Measurements from ENCODE around the gene FCN3. TPM values are rescaled to one million over a fixed set of nuclear protein-coding genes. Genes with fewer than 3 reads are reported as not detected.
A peak's percentile ranks its signal among the peaks of the same experiment; 100 is the strongest.
"Not testable (repeated sequence)": the region's sequence is repeated elsewhere in the genome, so short reads cannot be mapped to it uniquely, and the experiment has no call there.

The FCN3 gene
- total RNA-seq, 1 experiment from 2014 or later, result not detected

DNA sequence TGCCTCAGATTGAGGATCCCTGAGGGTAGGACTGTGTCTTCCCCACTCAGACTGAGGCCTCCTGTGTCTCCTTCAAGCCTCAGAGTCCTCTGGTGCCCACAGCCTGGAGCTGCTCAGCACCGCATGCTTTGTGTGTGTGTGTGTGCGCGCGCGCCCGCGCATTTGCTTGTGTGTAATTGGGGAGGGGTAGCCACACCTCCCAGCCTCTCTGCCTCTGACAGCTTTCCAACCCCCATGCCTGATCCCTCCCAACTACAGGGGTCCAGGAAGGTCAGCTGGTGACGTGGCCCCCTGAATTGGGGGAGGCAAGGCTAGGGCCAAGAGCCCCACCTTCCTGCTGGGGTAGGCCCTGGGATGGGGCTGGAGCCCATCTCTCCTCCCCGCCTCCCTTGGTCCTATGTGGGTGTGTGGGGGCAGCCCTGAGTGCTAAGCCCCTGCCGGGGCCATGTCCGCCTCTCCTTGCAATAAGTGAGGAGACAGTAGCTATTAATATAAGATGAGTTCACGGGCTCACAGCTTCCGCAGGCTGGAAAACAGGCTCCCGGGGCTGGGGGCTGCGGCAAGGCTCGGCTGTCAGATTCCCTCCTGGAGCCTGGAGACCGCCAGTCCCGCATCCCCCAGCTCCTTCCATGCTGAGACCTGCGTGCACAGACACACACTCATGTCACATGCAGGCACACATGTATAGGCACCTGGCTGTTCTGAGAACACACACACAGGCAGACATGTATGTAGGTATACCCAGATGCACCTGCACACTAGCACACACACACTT lies 24.8 kb upstream of the FCN3 start:
- DNase-seq (ENCODE audit: low spot score), result no peak

DNA sequence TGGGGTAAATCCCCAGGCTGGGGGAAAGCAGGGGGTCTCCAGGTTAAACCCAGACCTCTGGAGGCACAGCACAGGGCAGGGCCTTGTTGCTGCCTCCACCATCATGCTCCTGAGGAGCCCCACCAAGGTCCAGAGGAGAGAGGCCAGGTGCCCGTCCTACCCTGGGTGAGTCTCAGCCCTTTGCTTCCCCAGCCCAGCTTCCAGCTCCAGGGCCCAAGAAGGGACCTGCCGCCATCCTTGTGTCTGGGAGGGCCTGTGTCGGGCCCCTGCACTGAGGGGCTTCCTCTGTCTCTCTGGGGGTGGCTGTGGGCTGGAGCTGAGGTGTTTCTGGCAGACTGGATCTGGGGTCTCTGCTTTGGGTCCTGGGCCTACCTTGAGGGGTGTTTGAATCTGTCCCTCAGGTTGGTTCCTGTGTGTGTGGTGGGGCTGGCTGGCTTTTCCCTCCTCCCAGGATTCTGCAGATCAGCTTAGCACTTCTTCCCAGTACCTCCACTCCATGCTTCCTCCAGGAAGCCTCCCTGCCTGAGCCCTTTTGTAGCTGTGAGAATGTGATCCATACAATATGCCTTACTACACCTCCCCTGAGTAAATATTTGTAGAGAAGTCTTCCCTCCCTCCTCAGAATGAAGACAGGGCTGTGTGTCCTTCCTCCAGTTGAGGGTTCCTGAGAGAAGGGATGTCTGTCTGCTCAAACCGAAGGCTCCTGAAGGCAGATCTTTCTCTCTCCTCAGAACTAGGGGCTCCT lies 24.0 kb upstream of the FCN3 start:
- DNase-seq (ENCODE audit: low spot score), result no peak

DNA sequence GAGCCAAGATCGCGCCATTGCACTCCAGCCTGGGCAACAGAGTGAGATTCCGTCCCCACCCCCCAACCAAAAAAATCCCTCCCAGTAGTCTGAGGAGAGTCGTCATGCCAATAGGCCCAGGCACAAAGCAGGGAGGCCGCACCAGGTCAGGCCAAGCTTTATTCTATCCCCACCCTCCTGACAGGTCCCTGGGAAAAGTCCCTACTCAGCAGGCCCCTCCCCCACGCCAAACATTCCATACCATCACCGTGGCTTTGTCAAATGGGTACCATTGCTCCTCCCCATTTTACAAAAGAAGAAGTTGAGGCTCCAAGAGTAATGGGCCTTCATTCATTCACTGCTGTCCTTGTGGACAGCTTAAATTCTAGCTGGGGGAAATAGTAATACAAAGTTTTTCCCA lies 23.1 kb upstream of the FCN3 start:
- no peak for DNase-seq (ENCODE audit: low spot score)

DNA sequence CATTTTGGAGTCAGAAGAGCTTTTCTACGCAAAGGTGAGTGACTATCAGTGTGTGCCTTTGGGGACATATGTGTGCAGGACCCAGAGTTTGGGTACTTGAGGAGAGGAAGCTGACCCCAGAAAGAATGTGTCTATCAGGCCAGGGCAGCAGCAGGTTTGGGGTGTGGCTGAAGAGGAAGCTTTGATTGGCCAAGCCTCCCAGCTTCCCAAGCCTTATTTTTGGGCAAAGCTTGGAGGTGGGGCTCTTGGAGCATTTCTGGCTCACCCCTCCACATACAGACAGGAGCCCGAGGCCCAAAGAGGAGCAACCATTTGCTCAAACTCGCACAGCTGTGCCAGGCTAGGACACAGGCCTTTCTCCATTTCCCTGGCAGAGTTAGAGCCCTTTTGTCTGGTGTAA lies 22.5 kb upstream of the FCN3 start:
- DNase-seq (ENCODE audit: low spot score), result no peak

DNA sequence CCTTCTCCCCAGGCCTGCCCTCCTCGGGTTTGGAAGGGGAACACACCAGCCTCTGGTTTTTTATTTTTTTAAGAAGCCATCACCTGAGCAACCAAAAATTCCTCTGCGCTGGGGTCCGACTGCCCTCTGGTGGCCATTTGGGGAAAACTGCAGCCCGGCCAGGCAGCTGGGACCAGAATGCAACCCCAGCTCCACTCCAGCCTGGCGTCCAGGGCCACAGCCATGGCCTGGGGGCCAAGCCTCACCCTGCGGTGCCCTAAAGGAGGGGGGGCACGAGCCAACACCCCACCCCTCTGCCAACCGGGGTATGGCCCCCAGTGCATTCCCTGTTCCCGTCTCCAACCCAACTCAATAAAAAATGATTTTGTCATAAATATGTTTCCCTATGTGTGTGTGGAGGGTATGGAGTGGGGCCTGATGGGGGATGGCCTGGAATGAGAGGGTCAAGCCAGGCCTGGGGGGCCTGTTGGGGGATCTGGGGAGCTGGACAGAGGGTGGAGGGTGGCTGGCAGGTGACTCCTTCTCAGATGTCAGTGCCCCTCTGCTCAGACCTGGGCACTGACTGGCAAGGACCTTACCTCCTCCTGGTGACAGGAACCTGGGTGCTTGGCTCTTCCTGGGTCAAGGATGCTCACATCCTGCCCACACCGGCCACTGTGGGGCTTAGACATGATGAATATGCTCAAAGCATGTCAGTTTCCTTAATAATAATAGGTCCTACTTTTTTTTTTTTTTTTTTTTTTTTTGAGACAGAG lies 21.0 kb upstream of the FCN3 start:
- DNase-seq (ENCODE audit: low spot score), result peak; percentile 38

DNA sequence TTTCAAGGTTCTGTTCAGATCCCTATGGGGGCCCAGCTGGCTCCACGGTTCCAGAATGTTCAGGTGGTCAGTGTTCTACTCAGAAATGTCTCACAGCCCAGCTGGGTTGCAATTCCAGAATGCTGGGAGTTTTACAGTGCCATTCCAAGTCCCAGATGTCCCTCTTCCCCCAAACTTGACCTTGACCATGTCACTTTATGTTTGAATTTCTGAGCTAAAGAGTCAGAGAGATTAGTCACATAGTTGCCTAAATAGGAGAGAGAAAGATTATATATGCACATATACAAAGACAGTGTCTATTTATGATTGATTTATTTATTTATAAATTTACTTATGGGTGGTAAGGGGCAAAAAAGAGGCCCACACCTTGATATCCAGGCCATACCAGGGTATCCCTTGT lies 20.3 kb upstream of the FCN3 start:
- no peak for DNase-seq (ENCODE audit: low spot score)

DNA sequence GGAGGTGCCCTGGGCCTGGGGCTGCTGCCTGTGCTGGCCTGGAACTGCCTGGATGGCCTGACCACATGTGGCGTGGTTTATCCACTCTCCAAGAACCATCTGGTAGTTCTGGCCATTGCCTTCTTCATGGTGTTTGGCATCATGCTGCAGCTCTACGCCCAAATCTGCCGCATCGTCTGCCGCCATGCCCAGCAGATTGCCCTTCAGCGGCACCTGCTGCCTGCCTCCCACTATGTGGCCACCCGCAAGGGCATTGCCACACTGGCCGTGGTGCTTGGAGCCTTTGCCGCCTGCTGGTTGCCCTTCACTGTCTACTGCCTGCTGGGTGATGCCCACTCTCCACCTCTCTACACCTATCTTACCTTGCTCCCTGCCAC lies 19.6 kb upstream of the FCN3 start:
- no peak for DNase-seq (ENCODE audit: low spot score)

- no peak for DNase-seq (ENCODE audit: low spot score)
Observed at GRCh38 chr1:27393641-27394281, 19.1 kb upstream of the FCN3 start.

GRCh38 chr1:27392778-27393635 lies 18.4 kb upstream of the FCN3 start:
- DNase-seq (ENCODE audit: low spot score), result no peak

GRCh38 chr1:27392096-27392777 lies 17.6 kb upstream of the FCN3 start, which contains the start of gene GPR3:
TSS of gene GPR3 (plus strand) at chr1:27392622. CDS start at chr1:27393799, 1,177 bp downstream.
- peak; percentile 83 for DNase-seq (ENCODE audit: low spot score)

GRCh38 chr1:27391511-27392095 lies 17.0 kb upstream of the FCN3 start:
- DNase-seq (ENCODE audit: low spot score), result no peak

DNA sequence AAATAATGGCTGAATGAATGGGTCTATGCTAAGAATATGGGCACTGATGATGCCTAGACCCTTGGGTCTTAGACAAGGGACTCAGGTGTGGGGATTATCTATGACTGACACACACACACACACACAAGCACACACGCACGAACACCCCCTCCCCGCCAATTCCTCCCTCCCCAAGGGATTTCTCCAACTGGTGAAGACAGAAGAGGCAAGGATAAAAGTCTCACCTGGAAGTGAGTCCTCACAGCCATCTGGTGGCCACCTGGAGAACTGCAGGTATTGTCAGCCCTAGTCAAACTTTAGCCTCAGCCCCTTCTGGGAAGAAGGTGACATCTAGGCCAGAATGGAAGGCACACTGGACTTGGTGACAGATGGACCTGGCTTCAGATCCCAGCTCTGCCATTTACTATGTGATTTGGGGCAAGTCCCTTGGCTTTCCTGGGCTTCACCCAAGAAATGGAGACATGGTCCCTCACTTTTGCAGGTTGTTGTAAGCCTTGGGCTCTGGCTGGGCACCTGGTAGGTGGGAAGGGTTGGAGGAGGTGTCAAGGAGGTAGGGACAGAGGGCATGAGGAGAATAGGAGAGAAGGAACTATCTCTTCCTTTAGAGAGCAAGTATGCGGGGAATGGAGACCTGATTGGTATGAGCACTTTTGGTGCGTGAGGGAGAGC lies 13.8 kb upstream of the FCN3 start:
- DNase-seq (ENCODE audit: low spot score), result peak; percentile 34

DNA sequence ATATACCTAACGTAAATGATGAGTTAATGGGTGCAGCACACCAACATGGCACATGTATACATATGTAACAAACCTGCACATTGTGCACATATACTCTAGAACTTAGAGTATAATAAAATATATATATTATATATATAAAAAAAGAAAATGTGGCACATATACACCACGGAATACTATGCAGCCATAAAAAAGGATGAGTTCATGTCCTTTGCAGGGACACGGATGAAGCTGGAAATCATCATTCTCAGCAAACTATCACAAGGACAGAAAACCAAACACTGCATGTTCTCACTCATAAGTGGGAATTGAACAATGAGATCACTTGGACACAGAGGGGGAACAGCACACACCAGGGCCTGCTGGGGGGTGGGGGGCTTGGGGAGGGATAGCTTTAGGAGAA lies 10.2 kb upstream of the FCN3 start:
- not testable (repeated sequence) for DNase-seq (ENCODE audit: low spot score)

GRCh38 chr1:27383661-27384060 lies 9.0 kb upstream of the FCN3 start:
- no peak for DNase-seq (ENCODE audit: low spot score)

GRCh38 chr1:27383039-27383605 lies 8.5 kb upstream of the FCN3 start, which contains the start of gene CD164L2:
TSS of gene CD164L2 (minus strand) at chr1:27383333. CDS start at chr1:27383239, 94 bp downstream.
- DNase-seq (ENCODE audit: low spot score), result no peak

- DNase-seq (ENCODE audit: low spot score), result no peak
Observed at GRCh38 chr1:27381969-27382762, 7.5 kb upstream of the FCN3 start.

- no peak for DNase-seq (ENCODE audit: low spot score)
Observed at GRCh38 chr1:27380766-27381733, 6.4 kb upstream of the FCN3 start.
